Keratinocyte (primary cell): Measurements from ENCODE around the gene SELENOV. TPM values are rescaled to one million over a fixed set of nuclear protein-coding genes. Genes with fewer than 3 reads are reported as not detected.

Source experiments
- DNase-seq: peaks from one replicate; pipeline ENCODE4 v3.0.0-alpha.2; 2011; ENCODE audit warnings: low read depth, missing footprints, low spot score
- FAIRE-seq: peaks from 2 replicates; lab custom pipeline; 2011; peaks lifted over from hg19 to GRCh38; lab: Jason Lieb, UNC
- H2AFZ ChIP-seq: 2 replicates; pipeline ENCODE4 v1.6.0; 2012; ENCODE audit warnings: low read length, control low read depth, inconsistent platforms; ENCODE audit not compliant: control insufficient read depth
- H3K27ac ChIP-seq: 2 replicates; pipeline ENCODE4 v1.5.1; 2011; ENCODE audit warnings: low read length; ENCODE audit not compliant: control insufficient read depth, insufficient read depth
- H3K27me3 ChIP-seq: 3 replicates; pipeline ENCODE4 v1.6.0; 2011; ENCODE audit warnings: low read length; ENCODE audit not compliant: control insufficient read depth, insufficient read depth; ENCODE audit errors: extremely low read depth
- H3K36me3 ChIP-seq, 2 experiments: 2 replicates in 1 of 2; 3 replicates in 1 of 2; pipeline ENCODE4 v1.5.1; 2011; ENCODE audit warnings: low read length in 2 of 2, mild to moderate bottlenecking in 1 of 2; ENCODE audit not compliant: control insufficient read depth in 2 of 2, insufficient read depth in 2 of 2; ENCODE audit errors: extremely low read depth in 1 of 2
- H3K4me1 ChIP-seq: 3 replicates; pipeline ENCODE4 v1.5.1; 2011; ENCODE audit warnings: low read length; ENCODE audit not compliant: control insufficient read depth, insufficient read depth; ENCODE audit errors: extremely low read depth
- H3K4me2 ChIP-seq: 3 replicates; pipeline ENCODE4 v1.6.0; 2011; ENCODE audit warnings: low read depth, low read length; ENCODE audit not compliant: control insufficient read depth, insufficient read depth; ENCODE audit errors: extremely low read depth
- H3K4me3 ChIP-seq, 3 experiments: fragments of 200-600 bp in 1 of 3; sonication (generic) in 1 of 3; 2 replicates in 2 of 3; 3 replicates in 1 of 3; pipeline ENCODE4 v1.5.1; 2011 to 2016; ENCODE audit warnings: low read length in 3 of 3, mild to moderate bottlenecking in 3 of 3, control low read depth in 2 of 3, inconsistent platforms in 1 of 3, low read depth in 1 of 3, mixed read lengths in 1 of 3, mixed run types in 1 of 3, moderate library complexity in 1 of 3; ENCODE audit not compliant: control insufficient read depth in 2 of 3, insufficient read depth in 2 of 3; ENCODE audit errors: extremely low read depth in 1 of 3
- H3K79me2 ChIP-seq: 2 replicates; pipeline ENCODE4 v1.6.0; 2012; ENCODE audit warnings: low read length; ENCODE audit not compliant: control insufficient read depth, insufficient read depth
- H3K9ac ChIP-seq: 3 replicates; pipeline ENCODE4 v1.6.0; 2011; ENCODE audit warnings: low read length; ENCODE audit not compliant: control insufficient read depth, insufficient read depth; ENCODE audit errors: extremely low read depth
- H3K9me1 ChIP-seq: 3 replicates; pipeline ENCODE4 v1.6.0; 2011; ENCODE audit warnings: low read length; ENCODE audit not compliant: control insufficient read depth, insufficient read depth; ENCODE audit errors: extremely low read depth
- H3K9me3 ChIP-seq: 2 replicates; pipeline ENCODE4 v1.5.1; 2012; ENCODE audit warnings: low read depth, low read length; ENCODE audit not compliant: control insufficient read depth
- H4K20me1 ChIP-seq: 3 replicates; pipeline ENCODE4 v1.6.0; 2011; ENCODE audit warnings: low read length; ENCODE audit not compliant: control insufficient read depth, insufficient read depth; ENCODE audit errors: extremely low read depth
- CTCF ChIP-seq, 3 experiments: IDR thresholded peaks in 1 of 3; conservative IDR thresholded peaks in 1 of 3; optimal IDR thresholded peaks in 1 of 3; 2 replicates in 2 of 3; 3 replicates in 1 of 3; pipeline versions ENCODE3 to v1.5.1; 2011; ENCODE audit warnings: low read length in 3 of 3, mild to moderate bottlenecking in 3 of 3, moderate library complexity in 2 of 3, control low read depth in 1 of 3, inconsistent platforms in 1 of 3; ENCODE audit not compliant: insufficient read depth in 2 of 3; ENCODE audit errors: extremely low read depth in 1 of 3
- EZH2 ChIP-seq: IDR thresholded peaks from one replicate; pipeline ENCODE4 v1.6.1; 2012; ENCODE audit warnings: inconsistent platforms, mild to moderate bottlenecking, low read length, moderate library complexity
- dilution Hi-C: fragments of 300-500 bp; cut with MboI; formaldehyde crosslinking; loops from one replicate; pipeline ENCODE4 v1.7.0; 2020; ENCODE audit warnings: low sequenced_read_pairs; ENCODE audit not compliant: extremely low pct_ligation_motif_present
- polyA plus RNA-seq, 5 experiments: library from polyadenylated mRNA; depleted of rRNA in 3 of 5; stranded (reverse) in 3 of 5; stranded (forward) in 1 of 5; unstranded in 1 of 5; fragments of >200 nt; gene quantifications; 1 replicate in 1 of 5; 2 replicates in 3 of 5; 3 replicates in 1 of 5; pipeline versions ENCODE4 v1.2.1 to v1.2.3, GENCODE V29; 2011 to 2012; ENCODE audit warnings: missing spikeins in 2 of 5, low read depth in 1 of 5, low replicate concordance in 1 of 5

Gene SELENOV
- polyA plus RNA-seq, 1 donor (not counting 4 experiments of a cell fraction or from before 2014, with no cell fraction given): not detected

GRCh38 chr19:39506944-39507714 lies 7.8 kb upstream of the SELENOV start:
- FAIRE-seq (no peak), DNase-seq (no peak)
- Histone ChIP-seq H3K36me3 (no peaks in the 10 kb centered on the region), H3K4me3 (peak overlapping the region; percentile 37 to 68 (median 56)), H4K20me1 (no peaks in the 10 kb centered on the region), H2AFZ (peak overlapping the region; percentile 89), H3K4me2 (peak overlapping the region; percentile 68), H3K4me1 (peaks cover 3% of the 10 kb centered on the region), H3K9me1 (peaks cover 2% of the 10 kb centered on the region), H3K27ac (no peak overlapping the region), H3K27me3 (peaks cover 38% of the 10 kb centered on the region), H3K9ac (peak overlapping the region; percentile 47), H3K9me3 (no peaks in the 10 kb centered on the region), H3K79me2 (no peaks in the 10 kb centered on the region)
- peak; percentile 51 for TF ChIP-seq EZH2
- no peak for TF ChIP-seq CTCF (optimal IDR thresholded peaks at IDR 0.05 in 1 of 3, IDR thresholded peaks at IDR 0.05 in 1 of 3, conservative IDR thresholded peaks at IDR 0.05 in 1 of 3; ENCODE audit: extremely low read depth in 1 of 3, insufficient read depth in 2 of 3, low read length in 3 of 3)
- dilution Hi-C loops: no loop called here

- peak overlapping the region; percentile 47 for H3K9ac ChIP-seq
- H3K79me2 ChIP-seq: no peaks in the 10 kb centered on the region
- FAIRE-seq (no peak), DNase-seq (no peak)
- H3K27me3 ChIP-seq: peaks cover 41% of the 10 kb centered on the region
- peak overlapping the region; percentile 89 for H2AFZ ChIP-seq
- peak overlapping the region; percentile 37 to 68 (median 56) for H3K4me3 ChIP-seq
- peak overlapping the region; percentile 68 for H3K4me2 ChIP-seq
- no peaks in the 10 kb centered on the region for H4K20me1 ChIP-seq
- peaks cover 3% of the 10 kb centered on the region for H3K4me1 ChIP-seq
- no peaks in the 10 kb centered on the region for H3K9me3 ChIP-seq
- dilution Hi-C loops: no loop called here
- no peak overlapping the region for H3K27ac ChIP-seq
- H3K36me3 ChIP-seq: no peaks in the 10 kb centered on the region
- peaks cover 2% of the 10 kb centered on the region for H3K9me1 ChIP-seq
- no peak for TF ChIP-seq CTCF (optimal IDR thresholded peaks at IDR 0.05 in 1 of 3, IDR thresholded peaks at IDR 0.05 in 1 of 3, conservative IDR thresholded peaks at IDR 0.05 in 1 of 3; ENCODE audit: extremely low read depth in 1 of 3, insufficient read depth in 2 of 3, low read length in 3 of 3)
- peak; percentile 17 for TF ChIP-seq EZH2
These were observed 7.1 kb upstream of the SELENOV start for GRCh38 chr19:39507715-39508364.
